HG03520 (cell line): ENCODE results near the gene WDR33.

ENCODE experiments used
- ATAC-seq: cut with Tn5 transposase; IDR thresholded peaks from one replicate; pipeline ENCODE4 v1.9.1; 2021; ENCODE audit warnings: mild to moderate bottlenecking, moderate library complexity; ENCODE audit not compliant: unreplicated experiment

Gene WDR33

DNA sequence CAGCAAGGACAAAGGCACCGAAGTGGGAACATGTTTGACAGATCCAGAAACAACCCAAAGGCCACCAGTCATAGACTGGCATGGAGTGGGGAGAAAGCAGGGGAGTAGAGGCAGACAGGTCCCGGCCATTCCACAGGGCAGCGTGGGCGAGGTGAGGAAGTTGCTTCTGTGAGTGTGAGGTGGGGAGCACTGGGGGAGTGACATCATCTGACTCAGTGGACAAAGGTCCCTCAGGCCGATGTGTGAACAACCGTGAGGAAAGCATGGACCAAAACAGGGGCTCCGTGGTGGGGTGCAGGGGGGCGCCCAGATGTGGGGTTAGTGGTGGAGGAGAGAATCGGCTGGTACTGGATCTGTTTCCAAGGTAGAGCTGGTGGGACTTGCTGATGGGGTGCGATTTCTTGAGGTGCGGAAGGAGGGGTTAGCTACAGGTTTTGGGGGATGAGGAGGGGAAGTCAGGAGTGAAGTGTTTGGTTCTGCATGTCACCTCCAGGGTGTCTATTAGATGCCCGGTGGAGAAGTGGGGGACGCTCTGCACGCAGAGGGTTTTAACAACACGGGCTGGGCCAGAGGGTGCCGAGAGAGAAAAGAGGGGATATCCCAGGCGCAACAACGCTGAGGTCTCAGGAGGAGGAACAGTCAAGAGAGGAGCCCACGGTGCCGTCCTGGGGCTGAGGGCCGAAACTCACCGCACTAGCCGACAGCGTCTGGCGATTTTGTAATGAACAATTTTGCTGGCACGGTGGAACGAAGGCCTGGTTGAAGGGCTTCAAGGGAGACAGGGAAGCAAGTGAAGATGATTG is 112.2 kb downstream of the WDR33 start:
- no peak for ATAC-seq

DNA sequence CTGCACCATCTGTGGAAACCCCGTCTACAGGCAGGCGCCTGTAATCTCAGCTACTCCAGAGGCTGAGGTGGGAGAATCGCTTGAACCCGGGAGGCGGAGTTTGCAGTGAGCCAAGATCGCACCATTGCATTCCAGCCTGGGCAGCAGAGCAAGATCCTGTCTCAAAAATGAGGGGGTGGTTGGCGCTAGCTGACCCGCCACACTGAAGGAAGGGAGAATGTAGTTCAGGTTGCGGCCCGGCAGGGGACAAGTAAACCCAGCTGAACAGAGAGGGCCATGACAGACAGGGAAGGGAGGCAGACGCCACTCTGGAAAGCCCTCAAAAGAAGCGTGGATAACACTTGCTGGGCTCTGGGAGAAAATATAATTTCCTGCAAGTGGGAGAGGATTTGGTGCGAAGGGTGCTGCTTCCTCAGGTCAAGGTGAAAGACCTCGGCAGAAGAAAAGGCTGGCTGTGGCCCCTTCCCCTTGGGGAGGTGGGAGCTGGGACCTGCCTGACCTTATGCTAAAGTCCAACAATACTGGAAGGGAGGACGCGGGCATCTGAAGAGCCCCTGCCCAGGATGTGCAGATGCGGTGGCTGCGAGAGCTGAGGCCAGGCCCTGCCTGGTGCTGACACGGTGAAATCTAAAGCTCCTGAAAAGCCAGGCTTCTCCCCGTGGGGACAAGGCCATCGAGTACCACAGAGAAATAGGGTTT is 113.3 kb downstream of the WDR33 start:
- no peak for ATAC-seq

DNA sequence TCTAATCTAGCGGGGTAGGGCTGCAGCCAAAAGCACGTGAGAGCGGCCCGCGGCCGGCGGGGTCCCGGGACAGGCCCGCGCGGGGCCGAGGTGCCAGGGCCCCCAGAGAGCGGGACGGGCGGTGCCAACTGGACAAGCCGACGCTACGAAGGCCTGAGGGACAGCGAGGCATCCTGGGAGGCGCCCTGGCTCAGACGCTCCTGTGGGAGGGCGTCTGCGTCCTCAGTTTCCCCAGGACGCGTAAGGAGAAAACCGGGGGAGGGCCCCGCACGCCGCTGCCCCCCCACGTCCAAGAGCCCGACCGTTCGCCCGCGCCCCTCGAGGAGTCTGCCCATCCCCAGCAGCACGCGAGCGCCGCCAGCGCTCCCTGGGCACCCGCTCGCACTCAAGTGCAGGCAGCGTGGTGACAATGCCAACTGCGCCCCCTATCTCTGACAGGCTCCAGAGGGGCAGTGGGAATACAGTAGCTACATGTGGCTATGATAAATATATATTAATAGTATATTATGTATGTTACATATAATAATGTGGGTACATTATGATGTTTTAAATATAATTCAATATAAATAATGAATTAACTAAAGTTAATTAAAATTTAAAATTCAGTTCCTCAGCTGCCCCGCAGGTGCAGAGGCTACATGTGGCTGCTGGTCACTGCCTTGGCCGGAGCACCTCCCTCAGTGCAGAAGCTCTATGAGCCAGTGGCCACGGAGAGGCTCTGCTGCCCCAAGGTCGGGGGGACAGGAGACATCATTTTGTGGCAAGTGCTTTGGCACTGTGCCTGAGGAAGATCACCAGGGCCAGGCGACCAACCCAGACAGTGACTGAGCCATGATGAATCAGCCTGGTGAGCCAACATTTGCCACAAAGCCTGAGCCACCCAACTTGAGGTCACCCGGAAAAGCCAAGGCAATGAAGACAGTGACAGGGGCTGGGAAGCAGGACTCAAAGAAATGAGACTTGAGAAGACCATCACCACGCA is 115.2 kb downstream of the WDR33 start:
- no peak for ATAC-seq

DNA sequence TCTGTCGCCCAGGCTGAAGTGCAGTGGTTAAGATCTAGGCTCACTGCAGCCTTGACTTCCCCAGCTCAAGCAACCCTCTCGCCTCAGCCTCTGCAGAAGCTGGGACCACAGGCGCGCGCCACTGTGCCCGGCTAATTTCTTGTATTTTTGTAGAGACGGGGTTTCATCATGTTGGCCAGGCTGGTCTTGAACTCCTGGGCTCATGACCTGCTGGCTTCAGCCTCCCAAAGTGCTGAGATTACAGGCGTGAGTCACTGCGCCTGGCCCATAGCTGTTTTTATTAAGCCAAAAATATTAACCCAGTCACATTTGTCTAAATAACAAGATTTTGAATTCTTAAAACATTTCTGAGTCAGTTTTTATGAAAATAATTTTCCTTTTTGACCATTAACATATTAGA is 116.0 kb downstream of the WDR33 start:
- no peak for ATAC-seq

DNA sequence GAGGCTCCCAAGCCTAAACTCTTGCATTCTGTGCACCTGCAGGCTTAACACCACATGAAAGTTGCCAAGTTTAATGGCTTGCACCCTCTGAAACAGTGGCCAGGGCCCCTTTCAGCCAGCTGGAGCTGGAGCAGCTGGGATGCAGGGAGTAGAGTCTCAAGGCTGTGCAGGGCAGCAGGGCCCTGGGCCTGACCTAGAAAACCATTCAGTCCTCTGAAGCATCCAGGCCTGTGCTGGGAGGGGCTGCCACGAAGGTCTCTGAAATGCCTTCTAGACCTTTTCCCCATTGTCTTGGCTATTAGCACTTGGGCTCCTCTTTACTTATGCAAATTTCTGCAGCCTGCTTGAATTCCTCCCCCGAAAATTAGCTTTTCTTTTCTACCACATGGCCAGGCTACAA is 120.3 kb downstream of the WDR33 start:
- ATAC-seq, result no peak

DNA sequence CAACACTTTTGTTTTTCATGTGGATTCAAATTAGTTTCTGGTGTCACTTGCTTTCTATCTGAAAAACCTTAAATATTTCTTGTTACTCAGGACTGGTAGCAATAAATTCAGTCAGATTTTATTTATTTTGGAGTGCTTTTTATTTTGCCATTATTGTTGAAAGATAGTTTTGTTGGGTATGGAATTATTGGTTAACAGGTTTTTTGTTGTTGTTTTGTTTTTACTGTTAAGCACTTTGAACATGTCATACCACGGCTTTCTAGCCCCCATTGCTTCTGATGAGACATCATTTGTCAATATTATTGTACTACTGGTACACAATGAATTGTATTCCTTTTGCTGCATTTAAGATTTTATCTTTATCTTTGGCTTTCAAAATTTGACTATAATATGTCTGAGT is 122.6 kb downstream of the WDR33 start:
- ATAC-seq, result no peak

DNA sequence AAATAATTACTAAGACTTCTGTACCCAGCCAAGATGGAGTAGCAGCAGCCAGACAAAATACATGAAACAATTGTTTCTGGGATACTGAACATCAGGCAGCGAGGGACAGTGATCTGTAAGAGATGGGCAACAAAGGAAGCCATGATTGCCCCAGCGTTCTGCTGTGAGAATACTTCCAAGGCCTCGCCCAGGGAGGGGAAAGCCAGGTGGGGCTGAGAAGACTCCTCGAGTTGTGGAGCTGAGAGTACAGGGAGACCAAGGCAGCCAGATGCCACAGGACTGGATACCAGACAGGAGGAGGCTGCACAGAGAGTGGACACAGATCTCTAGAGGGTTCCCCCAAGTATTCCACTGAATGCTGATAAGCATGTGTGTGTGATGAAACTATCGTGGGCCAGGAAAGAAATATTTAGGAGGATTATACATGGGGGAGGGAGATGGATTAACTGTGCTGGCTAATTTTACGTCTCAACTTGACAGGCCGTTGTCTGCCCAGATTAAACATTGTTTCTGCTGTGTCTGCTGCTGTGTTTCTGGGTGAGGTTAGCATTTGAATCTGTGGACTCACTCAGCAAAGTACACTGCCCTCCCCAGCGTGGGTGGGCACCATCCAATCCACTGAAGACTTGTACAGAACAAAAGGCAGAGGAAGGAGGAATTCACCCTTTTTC is 125.4 kb downstream of the WDR33 start:
- ATAC-seq, result no peak

DNA sequence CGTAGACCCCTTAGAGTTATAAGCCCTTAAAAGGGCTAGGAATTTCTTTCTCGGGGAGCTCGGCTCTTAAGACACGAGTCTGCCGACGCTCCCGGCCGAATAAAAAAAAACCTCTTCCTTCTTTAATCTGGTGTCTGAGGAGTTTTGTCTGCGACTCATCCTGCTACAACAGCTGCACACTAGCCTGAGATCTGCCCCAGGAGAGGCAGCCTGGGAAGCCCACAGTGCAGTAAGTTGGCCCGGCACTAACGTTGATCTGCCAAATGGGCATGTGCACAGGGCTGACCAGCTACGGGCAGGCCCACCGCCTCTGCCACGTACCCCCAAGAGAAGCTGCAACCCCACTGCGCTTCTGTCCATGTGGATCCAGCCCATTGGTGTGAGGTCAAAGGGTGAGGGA is 127.2 kb downstream of the WDR33 start:
- ATAC-seq, result no peak

DNA sequence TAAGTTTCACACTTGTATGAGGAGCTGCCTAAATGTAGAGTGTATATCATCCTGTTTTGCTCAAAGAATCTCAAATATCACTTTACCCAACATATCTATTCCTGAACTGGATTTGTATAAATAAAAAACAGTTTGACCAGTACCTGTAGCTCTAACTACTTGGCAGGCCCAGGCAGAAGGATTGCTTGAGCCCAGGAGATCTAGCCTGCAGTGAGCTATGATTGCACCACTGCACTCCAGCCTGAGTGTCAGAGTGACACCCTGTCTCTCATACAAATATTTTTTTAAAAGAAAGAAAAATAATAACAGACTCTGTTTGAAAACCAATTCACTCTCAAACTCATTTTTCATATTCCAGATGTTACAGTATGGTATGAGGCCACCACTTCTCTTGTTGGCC is 127.9 kb downstream of the WDR33 start:
- ATAC-seq, result no peak

DNA sequence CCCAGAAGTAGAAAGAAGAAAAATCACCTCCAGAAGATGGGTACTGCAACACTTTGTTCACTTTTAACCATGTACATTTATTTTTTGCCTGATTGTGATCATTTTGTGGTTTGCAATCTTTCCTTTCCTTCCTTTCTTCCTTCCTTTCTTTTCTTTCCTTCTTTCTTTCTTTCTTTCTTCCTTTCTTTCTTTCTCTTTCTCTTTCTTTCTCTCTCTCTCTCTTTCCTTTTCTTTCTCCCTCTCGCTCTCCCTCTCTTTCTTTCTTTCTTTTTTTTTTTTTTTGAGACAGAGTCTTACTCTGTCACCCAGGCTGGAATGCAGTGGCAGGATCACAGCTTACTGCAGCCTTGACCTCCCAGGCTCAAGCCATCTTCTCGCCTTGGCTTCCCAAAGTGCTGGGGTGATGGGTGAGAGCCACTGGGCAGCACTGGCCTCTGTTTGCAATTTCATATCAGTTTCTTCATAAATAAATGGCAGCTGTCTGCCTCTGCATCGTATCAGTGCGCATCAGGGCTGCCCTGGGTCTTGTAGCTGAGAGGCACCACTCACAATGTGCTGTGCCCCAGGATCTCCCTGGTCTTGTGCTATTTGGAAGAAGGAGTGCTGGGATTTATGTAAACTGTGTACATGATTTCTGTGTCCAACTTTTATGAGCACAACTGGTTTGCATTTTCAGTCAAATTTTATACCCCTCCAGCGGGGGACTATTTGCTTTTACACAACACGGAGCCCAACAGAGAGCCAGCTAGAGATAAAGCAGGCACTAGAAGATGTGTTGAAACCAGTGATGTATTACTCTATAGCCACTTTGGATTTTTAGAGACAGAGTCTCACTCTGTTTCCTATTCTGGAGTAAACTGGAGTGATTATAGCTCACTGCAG is 128.8 kb downstream of the WDR33 start:
- no peak for ATAC-seq

DNA sequence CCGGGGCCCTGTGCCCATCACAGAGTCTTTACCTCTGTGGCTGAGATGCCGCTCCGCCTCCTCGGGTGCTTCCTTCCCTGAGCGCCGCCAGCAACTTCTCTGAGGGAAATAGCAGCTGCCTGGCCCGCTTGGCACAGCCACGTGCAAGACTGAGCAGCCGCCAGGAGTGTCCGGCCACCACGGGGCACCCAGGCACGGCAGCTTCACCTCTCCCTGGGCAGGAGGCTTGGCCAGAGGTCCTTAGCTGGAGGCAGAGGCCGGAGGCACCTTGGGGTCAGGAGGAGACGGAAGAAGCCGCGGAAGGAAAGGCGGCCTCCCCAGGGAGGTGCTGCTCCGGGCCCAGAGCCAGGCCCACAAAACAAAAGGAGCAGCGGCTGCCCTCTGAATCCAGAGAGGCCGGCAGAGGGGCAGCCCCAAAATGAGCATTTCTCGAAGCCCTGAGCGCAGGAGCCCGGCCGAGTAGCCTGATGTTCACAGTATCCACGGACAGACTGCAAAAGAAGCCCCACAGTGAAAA is 129.6 kb downstream of the WDR33 start:
- no peak for ATAC-seq

DNA sequence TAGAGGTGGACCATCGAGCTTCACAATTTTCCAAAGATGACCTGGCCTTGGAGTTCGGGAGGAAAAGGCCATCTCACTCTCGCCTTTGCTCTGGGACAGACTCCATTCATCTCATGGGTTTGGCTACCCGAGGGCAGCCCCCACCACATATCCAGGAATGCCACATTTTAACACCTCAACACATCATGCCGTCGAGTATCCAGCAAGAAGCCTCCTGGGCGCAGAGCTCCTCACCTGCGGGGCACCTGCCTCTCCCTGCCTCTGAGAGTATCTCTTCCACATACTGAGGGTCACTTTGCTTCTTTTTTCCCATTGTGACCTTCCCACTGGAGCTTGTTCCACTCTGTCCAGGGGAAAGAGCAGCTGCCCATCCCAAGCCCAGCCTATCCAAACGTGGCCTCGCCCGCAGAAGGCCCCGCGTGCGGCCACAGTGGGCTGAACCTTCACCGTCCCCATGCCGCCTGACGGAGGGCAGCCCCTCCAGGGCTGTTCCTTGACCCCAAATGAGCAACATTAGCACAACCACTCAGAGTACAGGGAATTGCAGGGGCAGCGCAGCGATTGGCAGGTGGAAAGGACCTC is 130.2 kb downstream of the WDR33 start:
- ATAC-seq, result no peak

DNA sequence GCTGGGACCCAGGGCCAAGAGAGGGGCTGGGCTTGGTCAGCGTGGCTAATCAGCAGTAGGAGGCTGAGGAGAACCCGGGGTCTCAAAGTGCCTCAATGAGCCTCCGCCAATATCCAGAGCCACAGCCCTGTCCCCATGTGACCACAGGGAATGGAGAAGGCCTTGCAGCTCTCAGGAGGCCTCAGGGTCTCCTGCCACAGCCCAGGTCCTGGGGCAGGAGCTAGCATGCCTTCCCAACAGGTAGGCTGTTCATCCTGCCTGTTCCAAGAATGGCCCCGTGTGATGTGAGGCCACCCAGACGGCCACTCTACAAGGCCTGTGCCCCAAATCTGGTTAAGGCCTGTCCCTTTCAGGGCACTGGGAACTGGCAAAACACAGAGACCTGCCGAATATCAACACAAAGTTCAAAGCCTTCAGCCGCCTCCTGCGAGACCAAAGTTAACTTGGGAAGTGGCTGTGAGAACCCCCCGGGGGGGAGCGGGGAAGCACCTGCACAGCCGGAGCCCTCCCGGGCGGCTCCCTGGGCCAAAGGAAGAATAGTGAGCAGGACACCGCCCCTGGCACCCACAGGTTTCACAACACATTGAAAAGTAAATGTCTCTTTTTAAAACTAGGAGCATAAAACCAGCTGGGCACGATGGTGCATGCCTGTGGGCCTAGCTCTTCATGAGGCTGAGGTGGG is 131.2 kb downstream of the WDR33 start:
- ATAC-seq, result no peak

DNA sequence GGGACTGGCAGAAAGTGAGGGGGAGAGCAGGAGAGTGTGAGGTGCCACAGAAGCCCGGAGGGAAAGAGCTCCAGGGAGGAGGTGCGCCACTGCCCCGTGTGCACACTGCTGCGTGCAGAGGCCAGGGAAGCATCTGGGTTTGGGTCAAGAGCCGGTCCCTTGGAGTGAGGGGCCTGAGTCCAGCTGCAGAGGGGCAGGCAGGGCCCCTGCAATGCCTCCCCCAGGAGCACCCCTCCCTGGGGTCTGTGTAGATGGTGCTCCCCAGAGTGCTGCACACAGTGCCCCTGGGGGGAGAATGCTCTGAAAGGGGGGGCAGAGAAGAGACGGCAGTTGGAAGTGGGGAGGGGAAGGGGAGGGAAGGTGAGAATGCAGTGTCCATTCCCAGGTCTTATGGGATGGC is 132.0 kb downstream of the WDR33 start:
- ATAC-seq, result no peak

DNA sequence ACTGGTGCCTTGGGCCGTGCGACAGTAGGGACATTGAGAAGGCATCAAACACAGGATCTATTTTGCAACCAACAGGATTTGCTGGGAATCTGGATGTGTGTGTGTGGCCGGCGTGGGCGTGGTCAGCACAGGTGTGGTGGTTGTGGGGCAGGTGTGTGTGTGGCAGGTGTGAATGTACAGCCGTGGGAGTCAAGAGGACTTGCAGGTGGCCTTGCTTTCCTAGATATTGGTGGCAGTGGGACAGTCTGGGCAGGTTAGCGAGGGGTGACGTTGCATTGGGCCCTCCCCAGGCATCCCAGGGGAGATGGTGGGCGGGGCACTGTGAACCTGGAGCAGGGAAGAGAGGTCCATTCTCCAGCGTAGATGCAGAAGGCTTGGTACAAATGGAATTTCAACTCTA is 132.4 kb downstream of the WDR33 start:
- no peak for ATAC-seq

DNA sequence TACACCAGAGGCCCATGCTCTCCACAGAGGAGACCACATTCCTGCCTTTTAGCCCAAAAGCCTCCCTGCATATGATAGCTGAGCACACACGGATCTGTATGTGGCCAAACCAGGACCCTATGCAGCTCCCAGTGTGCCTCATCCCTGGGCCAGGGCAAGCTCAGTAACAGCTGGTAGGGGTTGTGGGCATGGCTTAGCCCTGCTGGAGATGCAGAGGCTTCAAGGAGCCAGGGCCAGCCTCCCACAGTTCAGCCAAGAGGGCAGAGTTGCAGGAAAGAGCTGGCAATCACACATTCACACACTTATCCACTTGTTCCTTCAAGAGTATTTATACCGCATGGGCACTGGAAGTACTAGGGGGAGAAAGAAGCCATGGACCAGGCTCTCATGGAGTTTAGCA is 134.1 kb downstream of the WDR33 start:
- no peak for ATAC-seq

DNA sequence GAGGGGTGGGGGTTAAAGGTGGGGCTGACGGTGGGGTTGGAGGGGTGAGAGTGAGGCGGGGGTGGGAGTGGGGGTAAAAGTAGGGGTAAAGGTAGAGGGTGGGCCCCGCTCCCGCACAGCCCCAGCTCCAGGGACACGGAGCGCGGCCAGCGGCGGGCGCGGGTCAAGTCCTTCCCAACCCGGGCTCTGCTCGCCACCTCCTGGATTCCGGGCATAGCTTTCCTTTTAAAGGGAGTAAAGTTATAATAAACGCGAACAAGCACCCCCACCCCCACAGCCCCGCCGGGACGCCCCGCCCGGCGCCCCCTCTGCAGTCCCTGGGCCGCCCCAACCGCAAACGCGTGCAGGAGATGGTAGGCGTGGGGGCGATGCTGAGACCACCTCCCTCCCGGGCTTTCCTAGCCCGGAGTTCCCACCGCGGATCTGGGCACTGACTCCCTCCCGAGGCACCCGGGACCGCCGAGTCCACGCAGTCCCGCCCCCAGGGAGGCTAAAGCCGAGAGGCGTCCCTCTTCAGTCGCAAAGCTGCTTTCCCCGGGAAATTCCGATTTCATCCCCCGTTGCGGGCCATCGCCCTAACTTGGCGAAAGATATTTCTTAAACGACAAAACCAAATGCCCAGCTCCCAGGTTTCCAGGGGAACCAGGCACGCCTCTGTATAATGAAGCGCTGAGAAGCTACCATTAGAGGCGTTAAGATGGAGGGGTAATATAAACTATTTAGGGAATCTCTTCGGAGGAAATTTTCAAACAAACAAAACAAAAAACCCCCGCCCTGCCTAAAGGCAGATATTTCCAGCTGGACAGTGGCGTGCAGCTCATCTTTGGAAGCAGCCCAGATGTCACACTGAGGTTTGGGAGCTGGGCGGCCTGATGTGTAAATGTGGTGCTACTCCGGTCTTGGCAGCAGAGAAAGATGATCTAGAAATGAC is 135.4 kb downstream of the WDR33 start, which contains the start of gene LIMS2:
Gene LIMS2 (minus strand): TSS at position 200 of the 931 bp plus-strand sequence. CDS start 506 bp downstream, outside the sequence.
- ATAC-seq, result no peak
